NCI-H2196 (cell line): ENCODE results near the gene LMCD1.

ENCODE experiments used
- DNase-seq: peaks from one replicate; lab custom pipeline; 2025; ENCODE audit not compliant: unreplicated experiment; lab: John Stamatoyannopoulos, UW

LMCD1 gene

DNA sequence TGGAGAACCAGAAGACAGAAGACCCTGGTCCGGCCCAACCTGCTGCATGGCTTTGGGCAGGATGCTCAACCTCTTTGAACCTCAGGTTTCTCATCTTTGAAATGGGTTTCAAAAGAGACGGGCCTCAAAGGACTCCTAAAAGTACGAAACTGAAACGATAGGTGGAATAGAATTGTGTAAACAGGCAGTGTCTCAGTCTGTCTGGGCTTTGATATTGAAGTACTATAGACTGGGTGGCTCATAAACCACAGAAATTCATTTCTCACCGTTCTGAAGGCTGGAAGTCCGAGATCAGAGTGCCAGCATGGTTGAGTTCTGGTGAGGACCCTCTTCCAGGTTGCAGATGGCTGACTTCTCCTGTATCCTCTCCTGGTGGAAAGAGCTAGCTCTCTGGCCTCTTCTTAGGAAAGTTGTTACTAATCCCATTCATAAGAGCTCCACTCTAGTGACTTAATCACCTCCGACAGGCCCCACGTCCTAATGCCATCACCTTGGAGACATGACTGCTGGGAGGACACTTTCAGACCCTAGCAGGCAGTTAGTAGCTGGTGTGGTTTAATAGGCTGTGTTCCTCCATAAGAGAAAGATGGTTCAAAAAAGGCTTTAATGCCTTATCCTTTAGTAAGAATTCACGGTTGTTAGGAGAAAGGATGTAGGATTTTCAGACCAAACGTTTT is 107.3 kb downstream of the LMCD1 start:
- DNase-seq = no peak

DNA sequence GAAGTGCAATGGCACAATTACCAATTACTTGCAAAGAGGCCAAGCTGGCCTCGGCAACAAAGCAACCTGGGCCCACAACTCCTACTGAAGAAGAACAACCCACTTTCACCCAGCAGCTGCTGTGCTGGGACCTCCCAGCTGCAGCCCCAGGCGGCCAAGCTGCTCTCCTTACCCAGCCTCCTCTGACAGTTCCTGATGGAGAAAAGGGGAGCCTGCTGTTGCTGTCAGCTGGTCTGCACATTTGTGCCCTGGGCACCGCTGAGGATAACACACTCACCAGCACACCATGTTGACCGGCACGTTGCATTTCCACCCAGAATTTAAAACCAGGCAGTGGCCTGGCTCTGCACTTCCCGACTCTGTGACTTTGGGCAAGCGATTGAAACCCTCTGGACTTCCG is 109.3 kb downstream of the LMCD1 start:
- DNase-seq = no peak

DNA sequence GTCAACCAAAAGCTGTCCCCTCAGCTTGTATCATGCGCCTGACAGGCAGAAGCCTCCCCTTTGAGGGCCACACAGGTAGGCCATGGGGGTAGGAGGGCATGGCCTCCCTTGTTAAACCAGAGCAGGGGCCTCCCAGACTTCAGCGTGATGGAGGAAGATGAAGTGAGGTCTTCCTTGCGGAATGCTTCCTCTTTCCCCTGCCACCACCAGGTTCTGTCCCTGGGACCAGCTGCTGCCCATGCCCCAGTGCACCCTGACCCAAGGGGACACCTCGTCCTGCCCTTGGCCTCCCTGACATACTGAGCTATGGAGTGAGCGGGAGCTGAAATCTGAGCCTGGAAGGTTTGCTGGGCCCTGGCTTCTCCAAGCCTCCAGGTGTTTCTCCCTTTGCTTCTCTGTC is 116.3 kb downstream of the LMCD1 start:
- no peak for DNase-seq

GRCh38 chr3:8618950-8619349 is 117.3 kb downstream of the LMCD1 start:
- no peak for DNase-seq

GRCh38 chr3:8619548-8619947 is 117.9 kb downstream of the LMCD1 start:
- no peak for DNase-seq

- no peak for DNase-seq
Measured at GRCh38 chr3:8621141-8621540, 119.5 kb downstream of the LMCD1 start.

GRCh38 chr3:8621872-8622271 is 120.2 kb downstream of the LMCD1 start:
- DNase-seq = no peak

GRCh38 chr3:8622873-8623691 is 121.5 kb downstream of the LMCD1 start:
- DNase-seq = peak; percentile 9

GRCh38 chr3:8623741-8624140 is 122.1 kb downstream of the LMCD1 start:
- DNase-seq = no peak
